ENCODE results near the gene CBFA2T2.

Gene CBFA2T2

DNA sequence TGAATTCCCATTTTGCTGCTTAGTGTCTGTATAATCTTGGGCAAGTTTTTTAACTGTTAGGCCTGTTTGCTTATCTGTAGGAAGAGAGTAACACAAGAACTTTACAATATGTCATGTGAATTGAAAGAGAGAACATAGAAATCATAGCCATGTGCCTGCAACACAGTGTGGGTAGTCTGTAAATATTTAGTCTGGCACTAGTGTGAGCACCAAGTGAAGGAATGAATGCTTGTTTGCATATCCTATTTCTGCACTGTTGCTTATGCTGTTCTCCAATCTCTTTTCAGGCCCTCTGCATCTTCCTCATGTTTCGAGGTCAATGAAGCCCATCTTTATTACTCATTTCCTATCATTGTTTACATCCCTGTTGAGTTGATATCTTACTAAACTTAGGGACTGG is 49.2 kb downstream of the CBFA2T2 start:
- peaks cover 7% of the 10 kb centered on the region for H3K4me1 Mint-ChIP-seq
- H3K36me3 Mint-ChIP-seq (ENCODE audit: low read depth), result peaks cover 27% of the 10 kb centered on the region
- TF ChIP-seq, protein P1, sequence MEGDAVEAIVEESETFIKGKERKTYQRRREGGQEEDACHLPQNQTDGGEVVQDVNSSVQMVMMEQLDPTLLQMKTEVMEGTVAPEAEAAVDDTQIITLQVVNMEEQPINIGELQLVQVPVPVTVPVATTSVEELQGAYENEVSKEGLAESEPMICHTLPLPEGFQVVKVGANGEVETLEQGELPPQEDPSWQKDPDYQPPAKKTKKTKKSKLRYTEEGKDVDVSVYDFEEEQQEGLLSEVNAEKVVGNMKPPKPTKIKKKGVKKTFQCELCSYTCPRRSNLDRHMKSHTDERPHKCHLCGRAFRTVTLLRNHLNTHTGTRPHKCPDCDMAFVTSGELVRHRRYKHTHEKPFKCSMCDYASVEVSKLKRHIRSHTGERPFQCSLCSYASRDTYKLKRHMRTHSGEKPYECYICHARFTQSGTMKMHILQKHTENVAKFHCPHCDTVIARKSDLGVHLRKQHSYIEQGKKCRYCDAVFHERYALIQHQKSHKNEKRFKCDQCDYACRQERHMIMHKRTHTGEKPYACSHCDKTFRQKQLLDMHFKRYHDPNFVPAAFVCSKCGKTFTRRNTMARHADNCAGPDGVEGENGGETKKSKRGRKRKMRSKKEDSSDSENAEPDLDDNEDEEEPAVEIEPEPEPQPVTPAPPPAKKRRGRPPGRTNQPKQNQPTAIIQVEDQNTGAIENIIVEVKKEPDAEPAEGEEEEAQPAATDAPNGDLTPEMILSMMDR (IDR thresholded peaks at IDR 0.05; ENCODE audit: unreplicated experiment in 3 of 3), result no peak
- peak overlapping the region; percentile 13 to 24 (median 13) for H3K27ac Mint-ChIP-seq
- H3K4me3 Mint-ChIP-seq, result no peak overlapping the region
- peaks cover 5% of the 10 kb centered on the region for H3K9me3 Mint-ChIP-seq
- no peaks in the 10 kb centered on the region for H3K27me3 Mint-ChIP-seq (ENCODE audit: low read depth)

DNA sequence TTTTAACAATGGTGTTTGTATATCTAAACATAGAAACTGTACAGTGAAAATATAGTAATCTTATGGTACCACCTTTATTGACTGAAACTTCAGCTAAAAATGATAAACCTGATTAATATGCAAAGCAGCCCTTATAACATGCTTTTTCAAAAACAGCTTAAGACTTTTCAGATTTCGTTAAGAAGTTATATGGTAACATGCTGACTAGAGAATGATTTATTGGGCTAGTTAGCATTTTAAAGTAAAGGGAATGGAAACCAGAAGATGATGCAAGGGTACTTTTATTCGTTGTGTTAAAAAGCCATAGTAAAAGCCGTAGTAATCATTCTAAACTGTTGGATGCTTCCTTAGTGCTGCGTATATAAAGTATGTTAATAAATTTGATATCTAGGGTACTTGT is 50.5 kb downstream of the CBFA2T2 start:
- Mint-ChIP-seq H3K4me1 (peaks cover 14% of the 10 kb centered on the region), H3K27me3 (ENCODE audit: low read depth) (no peaks in the 10 kb centered on the region), H3K9me3 (peaks cover 5% of the 10 kb centered on the region), H3K27ac (peak overlapping the region in 1 of 3 experiments; percentile 9), H3K36me3 (ENCODE audit: low read depth) (peaks cover 27% of the 10 kb centered on the region), H3K4me3 (no peak overlapping the region)
- TF ChIP-seq, protein P1 (IDR thresholded peaks at IDR 0.05; ENCODE audit: unreplicated experiment in 3 of 3), result no peak

DNA sequence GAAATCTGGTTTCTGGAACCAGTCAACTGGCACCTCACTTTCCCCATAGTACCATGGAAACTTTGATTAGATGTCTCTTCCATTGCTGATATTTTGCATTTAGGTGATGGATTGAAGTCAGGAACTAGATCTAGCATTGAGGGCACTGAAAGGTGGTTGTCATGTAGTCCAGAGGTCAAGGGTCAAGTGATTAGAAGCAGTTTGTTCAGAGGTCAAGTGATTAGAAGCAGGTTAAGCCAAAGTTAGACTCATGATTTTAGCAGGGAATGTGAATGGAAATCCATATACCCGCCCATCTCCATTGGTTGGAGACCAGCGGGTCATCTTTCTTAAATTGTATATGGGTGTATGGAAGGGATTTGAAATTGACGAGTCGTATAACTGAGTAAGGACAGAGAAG is 51.2 kb downstream of the CBFA2T2 start:
- H3K4me1 Mint-ChIP-seq, result peaks cover 14% of the 10 kb centered on the region
- TF ChIP-seq, protein P1 (IDR thresholded peaks at IDR 0.05; ENCODE audit: unreplicated experiment in 3 of 3), result no peak
- H3K36me3 Mint-ChIP-seq (ENCODE audit: low read depth), result peaks cover 27% of the 10 kb centered on the region
- H3K27ac Mint-ChIP-seq, result peak overlapping the region in 1 of 3 experiments; percentile 31
- peaks cover 5% of the 10 kb centered on the region for H3K9me3 Mint-ChIP-seq
- H3K27me3 Mint-ChIP-seq (ENCODE audit: low read depth), result no peaks in the 10 kb centered on the region
- H3K4me3 Mint-ChIP-seq, result no peak overlapping the region

DNA sequence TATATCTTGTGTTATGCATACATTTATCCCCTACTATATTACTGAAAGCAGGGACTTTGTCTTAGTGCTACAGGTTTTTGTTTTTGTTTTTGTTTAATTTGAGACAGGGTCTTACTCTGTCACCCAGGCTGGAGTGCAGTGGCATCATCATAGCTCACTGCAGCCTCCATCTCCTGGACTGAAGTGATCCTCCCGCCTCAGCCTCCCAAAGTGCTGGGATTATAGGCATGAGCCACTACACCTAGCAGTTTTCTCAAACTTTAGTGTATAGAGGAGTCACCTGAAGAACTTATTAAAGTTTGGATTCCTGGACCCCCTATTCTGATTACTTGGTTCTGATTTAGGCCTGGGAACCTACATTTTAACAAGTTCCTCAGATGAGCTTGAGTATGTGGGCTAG is 51.9 kb downstream of the CBFA2T2 start:
- peaks cover 14% of the 10 kb centered on the region for H3K4me1 Mint-ChIP-seq
- H3K27me3 Mint-ChIP-seq (ENCODE audit: low read depth), result no peaks in the 10 kb centered on the region
- H3K36me3 Mint-ChIP-seq (ENCODE audit: low read depth), result peaks cover 26% of the 10 kb centered on the region
- no peak overlapping the region for H3K27ac Mint-ChIP-seq
- peaks cover 5% of the 10 kb centered on the region for H3K9me3 Mint-ChIP-seq
- TF ChIP-seq, protein P1 (IDR thresholded peaks at IDR 0.05; ENCODE audit: unreplicated experiment in 3 of 3), result no peak
- no peak overlapping the region for H3K4me3 Mint-ChIP-seq

DNA sequence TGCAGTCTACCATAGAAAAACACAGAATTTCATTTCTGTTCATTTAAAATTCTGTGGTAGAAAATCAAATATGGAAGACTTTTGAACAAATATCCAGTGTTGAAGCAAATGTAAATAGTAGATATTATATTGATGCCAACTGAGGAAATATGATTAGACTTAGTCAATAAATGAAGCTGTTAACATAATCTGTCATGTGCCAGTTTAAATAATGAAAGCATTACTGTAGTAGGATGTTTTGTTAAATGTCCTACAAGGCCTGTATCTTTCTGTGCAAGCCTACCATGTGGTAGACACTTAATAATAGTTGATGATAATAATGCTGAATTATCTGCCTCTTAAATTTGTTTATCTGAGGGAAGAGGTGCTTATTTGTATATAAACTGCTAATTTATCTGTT is 55.9 kb downstream of the CBFA2T2 start:
- H3K9me3 Mint-ChIP-seq, result no peaks in the 10 kb centered on the region
- no peak overlapping the region for H3K27ac Mint-ChIP-seq
- H3K4me1 Mint-ChIP-seq, result peaks cover 12% of the 10 kb centered on the region
- no peak overlapping the region for H3K4me3 Mint-ChIP-seq
- H3K27me3 Mint-ChIP-seq (ENCODE audit: low read depth), result no peaks in the 10 kb centered on the region
- peaks cover 5% of the 10 kb centered on the region for H3K36me3 Mint-ChIP-seq (ENCODE audit: low read depth)
- TF ChIP-seq, protein P1 (IDR thresholded peaks at IDR 0.05; ENCODE audit: unreplicated experiment in 3 of 3), result no peak

DNA sequence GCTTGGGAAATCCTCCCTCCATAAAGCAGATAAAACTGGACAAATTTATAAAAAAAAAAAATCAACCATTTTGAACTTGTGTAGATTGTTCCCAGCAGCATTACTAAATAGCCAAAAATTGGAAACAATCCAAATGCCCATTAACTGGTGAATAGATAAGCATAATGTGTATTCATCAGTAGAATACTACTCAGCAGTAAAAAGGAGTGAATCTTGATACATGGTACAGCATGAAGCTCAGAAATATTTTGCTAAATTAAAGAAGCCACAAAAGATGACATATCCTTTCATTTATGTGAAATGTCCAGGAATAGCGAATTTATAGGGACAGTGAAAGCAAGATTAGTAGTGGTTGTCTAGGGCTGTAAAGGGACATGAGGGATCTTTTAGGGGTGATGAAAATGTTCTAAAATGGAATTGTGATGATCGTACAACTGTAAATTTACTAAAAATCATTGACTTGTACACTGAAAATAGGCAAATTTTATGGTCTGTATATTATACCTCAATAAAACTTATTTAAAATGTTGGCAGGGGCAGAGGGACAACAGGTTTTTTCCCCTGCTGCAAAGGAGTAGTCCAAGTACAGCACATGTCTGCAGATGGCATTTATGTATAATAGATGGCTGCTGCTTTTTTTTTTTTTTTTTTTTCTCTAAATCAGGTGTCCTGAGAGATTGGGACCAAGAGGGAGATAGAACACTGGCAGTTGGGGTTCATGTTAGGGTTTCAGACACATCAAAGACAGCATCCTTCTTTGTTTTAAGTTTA is 59.5 kb downstream of the CBFA2T2 start:
- TF ChIP-seq, protein P1 (IDR thresholded peaks at IDR 0.05; ENCODE audit: unreplicated experiment in 3 of 3), result no peak
- H3K27ac Mint-ChIP-seq, result no peak overlapping the region
- H3K27me3 Mint-ChIP-seq (ENCODE audit: low read depth), result no peaks in the 10 kb centered on the region
- peaks cover 24% of the 10 kb centered on the region for H3K36me3 Mint-ChIP-seq (ENCODE audit: low read depth)
- no peaks in the 10 kb centered on the region for H3K9me3 Mint-ChIP-seq
- H3K4me3 Mint-ChIP-seq, result no peak overlapping the region
- H3K4me1 Mint-ChIP-seq, result peaks cover 25% of the 10 kb centered on the region
